ENCODE measurements around the gene SLC12A9.

The SLC12A9 gene

DNA sequence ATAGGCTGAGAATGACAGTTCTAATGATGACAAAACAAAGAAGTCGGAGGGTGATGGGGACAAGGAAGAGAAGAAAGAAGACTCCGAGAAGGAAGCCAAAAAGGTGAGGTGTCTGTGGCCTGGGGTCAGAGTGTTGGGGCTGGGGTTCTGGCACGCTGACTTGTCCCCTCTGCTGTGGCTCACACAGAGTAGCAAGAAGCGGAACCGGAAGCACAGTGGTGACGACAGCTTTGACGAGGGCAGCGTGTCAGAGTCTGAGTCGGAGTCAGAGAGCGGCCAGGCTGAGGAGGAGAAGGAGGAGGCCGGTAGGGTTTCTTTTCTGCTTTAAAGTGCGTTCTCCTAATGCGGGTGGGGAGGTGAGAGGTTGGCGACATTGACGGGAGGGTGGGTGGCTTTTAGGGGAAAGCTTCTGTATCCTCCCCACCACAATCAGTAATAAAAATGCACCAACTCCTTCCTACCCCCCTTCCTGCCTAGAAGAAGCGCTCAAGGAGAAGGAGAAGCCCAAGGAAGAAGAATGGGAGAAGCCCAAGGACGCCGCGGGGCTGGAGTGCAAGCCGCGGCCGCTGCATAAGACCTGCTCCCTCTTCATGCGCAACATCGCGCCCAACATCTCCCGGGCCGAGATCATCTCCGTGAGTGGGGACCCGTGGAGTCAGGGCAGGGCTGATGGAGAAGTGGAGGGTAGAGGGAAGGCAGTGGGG lies 32.4 kb downstream of the SLC12A9 start:
- DNase-seq (ENCODE audit: low read depth, low spot score), result no peak

DNA sequence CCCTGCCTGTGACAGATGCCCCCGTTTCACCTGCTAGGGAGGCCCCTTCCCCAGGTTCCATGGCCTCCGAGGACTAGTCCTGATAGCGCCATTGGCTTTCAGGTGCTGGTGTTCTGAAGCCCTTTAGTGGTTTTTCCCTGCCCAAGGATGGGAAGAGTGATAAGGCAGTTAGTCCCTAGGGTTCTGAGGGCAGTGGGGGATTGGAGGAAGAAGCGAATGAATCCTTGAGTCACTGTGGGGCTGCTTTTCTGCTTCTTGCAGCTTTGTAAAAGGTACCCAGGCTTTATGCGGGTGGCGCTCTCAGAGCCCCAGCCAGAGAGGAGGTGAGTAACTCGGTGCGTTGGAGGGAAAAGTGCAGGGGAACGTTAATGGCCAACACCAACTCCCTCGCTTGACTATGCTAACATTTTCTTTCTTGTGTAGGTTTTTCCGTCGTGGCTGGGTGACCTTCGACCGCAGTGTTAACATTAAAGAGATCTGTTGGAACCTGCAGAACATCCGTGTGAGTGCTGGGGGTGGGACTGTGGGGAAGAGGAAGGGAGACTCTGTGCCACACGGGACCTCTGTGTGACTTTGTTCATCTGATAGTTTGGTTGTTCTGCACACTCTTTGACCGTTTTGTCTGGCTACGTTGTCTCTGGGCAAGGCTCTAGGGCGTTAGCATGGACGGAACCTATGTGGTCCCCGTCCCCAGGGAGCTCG lies 33.1 kb downstream of the SLC12A9 start:
- DNase-seq (ENCODE audit: low read depth, low spot score), result no peak

DNA sequence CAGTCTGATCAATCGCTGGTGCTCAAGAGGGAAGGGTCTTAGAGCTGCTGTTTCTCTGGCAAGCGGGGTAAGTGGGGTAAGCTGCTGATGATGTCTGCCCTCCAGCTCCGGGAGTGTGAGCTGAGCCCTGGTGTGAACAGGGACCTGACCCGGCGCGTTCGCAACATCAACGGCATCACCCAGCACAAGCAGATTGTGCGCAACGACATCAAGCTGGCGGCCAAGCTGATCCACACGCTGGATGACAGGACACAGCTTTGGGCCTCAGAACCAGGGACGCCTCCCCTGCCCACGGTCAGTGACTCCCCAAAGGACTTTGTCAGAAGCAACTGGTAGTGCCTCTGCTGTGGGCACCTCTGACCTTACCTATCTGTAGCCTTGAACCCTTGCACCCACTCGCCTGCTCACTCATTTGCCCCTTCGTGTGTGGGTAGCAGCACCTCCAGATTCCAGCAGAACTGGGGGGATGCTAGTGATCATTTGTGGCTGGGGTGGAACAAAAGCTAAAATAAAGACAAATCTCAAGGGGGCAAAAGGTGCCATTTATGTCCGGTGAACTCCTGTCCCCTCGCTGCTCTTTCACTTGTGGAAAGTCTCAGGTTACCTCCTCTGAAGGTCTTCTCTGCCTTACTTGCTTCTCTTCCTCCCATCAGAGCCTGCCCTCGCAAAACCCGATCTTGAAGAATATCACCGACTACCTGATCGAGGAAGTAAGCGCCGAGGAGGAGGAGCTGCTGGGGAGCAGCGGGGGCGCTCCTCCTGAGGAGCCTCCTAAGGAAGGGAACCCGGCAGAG lies 33.8 kb downstream of the SLC12A9 start:
- no peak for DNase-seq (ENCODE audit: low read depth, low spot score)

DNA sequence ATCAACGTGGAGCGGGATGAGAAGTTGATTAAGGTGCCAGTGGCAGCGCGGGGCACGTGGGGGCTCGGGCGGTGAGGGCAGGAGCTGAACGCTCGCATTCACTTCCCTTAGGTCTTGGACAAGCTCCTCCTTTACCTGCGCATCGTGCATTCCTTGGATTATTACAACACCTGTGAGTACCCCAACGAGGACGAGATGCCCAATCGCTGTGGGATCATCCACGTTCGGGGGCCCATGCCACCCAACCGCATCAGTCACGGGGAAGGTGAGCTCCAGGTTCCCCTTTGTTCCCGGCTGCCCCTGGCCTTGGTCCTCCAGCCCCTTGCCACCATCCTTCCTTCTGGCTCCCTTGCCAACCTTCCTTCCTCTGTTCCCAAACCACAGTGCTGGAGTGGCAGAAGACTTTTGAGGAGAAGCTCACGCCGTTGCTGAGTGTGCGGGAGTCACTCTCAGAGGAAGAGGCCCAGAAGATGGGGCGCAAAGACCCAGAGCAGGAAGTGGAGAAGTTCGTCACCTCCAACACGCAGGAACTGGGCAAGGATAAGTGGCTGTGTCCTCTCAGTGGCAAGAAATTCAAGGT lies 34.5 kb downstream of the SLC12A9 start:
- no peak for DNase-seq (ENCODE audit: low read depth, low spot score)

DNA sequence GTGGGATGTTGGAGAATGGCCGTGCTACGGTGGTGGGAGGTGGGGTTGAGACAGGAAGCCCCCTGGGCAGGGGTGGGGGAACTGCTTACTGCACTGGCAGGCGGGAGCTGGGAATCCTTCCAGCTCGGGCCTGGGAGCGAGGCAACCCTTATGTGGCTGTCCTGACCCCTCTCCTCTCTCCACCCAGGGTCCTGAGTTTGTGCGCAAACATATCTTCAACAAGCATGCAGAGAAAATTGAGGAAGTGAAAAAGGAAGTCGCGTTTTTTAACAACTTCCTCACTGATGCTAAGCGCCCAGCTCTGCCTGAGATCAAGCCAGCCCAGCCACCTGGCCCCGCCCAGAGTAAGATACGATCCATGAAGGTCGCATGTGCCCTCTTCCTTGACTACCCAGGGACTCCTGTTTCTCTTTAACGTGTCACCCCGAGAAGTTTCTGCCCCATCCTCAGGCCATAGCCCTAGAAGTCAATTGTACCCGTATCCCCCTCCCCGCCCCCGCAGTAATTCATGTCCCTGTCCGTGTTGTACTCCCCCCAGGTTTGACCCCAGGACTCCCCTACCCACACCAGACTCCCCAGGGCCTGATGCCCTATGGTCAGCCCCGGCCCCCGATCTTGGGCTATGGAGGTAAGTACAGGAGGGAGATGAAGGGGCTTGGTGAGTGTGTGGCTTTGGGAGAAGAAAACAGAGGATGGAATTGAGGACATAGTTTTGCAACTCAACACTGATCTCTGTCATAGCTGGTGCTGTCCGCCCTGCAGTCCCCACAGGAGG lies 35.2 kb downstream of the SLC12A9 start:
- no peak for DNase-seq (ENCODE audit: low read depth, low spot score)

DNA sequence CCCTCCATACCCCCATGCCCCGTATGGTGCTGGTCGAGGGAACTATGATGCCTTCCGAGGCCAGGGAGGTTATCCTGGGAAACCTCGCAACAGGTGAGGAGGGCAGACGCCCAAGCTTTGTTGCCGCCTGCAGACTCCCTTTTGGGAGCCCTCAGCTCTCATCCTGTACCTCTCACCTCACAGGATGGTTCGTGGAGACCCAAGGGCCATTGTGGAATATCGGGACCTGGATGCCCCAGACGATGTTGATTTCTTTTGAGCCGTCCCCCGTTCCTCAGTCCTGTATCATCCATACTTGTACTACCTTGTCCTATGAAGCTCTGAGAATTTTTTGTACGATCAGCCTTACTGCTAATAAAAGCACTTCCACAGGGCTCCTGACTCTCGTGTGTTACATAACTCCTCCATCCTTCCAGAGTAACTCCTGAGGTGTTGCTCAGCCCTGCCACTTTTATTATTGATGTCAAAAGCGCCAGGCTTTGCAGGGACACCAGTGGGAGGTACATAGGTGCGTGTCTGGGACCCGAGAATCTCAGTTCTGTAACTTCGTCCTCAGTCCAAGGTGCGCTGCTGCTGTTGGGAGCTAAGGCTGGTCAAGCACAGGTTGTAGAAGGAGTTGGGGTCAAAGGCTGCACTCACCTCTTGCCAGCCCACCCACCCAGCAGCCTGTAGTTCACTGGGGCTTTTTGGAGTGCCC lies 35.9 kb downstream of the SLC12A9 start:
- DNase-seq (ENCODE audit: low read depth, low spot score), result no peak

DNA sequence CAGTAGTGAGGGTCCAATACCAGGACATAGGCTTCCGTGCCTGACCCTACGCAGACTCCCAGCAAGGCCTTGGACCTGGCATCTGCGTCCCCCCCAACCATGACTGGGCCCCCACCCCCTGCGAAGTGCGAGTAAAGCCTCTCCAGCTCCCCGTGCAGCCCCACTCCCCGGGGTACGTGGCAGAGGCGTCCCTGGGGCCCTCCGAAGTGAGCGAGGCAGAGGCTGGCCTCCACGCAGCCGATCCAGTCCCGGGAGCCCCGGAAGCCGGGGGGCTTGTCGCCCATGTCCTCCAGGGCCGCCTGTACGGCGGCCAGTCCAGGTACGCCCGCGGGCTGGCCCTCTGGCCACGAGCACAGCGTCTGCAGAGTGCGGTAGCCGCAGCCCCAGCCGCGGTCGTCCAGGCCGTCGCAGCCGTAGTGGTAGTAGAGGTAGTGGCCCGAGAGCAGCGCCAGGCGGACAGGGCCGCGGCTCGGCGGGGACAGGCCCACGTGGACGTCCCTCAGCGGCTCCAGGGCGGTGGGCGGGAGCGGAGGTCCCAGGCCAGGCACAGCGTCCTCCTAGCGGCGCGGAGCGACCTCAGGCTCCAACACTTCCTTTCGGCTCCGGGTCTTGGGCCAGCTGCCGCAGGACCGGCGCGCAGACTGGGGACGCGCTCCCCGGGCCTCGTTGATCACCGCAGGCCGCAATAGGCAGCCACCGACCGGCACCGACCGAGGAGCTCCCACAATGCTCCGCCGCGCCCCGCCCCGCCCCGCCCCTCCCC lies 36.7 kb downstream of the SLC12A9 start, which contains the start of gene UFSP1:
Gene UFSP1 (minus strand): TSS at position 728 of the 763 bp plus-strand sequence. CDS start 444 bp downstream, at position 284.
- DNase-seq (ENCODE audit: low read depth, low spot score), result no peak

DNA sequence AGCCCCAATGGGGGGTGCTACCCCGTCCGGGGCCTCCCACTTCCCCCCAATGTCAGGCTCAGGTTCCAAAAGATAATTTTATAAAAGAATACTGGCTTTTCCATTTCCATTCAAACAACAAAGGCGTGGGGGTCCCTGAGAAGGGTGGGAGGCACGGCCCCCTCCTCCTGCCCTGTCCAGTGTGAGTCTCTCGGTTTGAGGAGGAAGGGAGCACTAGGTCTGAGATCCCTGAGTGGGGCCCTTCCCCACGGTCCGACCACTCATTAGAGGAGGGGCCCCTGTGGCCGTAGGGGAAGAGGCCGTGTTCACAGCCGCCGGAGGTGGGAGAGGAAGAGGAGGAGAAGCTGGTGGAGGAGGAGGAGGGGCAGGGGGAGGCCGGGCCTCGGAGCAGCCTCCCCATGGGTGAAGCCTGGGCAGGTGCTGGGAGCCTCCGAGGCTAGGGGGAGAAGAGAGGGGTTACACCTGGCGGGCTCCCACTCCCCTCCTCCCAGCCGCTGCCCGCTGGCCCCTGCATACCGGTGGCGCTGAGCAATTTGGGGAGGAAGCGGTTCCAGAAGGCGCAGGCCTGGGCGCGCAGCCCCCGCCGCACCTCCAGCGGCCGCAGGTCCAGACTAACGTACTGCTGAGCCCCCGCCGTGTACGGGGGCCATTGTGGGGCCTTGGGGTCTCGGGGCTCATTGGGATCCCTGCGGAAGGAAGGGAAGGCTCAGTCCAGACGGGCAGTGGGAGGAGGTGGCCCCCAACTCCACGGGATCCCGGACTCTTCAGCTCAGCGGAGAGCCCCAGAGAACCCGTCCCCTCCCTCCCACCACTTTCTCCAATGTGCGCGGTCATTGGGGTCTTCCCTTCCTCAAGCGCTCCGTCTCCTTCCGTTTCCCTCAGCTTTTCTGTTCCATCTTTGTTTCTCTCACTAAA lies 38.4 kb downstream of the SLC12A9 start:
- no peak for DNase-seq (ENCODE audit: low read depth, low spot score)

DNA sequence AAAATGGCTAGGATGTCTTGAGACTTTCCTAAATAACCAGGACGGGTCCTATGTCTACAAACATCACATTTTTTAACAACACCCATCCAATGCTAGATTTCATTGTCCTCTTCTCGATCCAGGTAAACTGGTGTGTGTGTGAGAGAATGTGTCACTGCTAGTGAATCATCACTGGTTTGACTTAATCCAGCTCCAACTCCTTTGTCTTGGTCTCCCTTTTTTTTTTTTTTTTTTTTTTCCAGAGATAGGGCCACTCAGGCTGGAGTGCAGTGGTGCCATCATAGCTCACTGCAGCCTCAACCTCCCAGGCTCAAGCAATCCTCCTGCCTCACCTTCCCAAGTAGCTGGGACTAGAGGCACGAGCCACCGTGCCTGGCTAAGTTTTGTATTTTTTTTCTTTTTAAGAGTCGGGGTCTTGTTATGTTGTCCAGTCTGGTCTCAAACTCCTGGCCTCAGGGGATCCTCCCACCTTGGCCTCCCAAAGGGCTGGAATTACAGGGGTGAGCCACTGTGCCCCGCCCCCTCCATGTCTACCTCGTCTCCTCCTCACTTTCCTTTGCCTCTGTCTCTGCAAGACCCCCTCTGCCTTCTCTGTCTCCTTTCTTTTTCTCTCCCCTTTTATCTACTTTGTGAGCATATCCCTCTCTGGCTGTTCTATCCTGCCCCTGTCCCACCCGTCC lies 39.2 kb downstream of the SLC12A9 start:
- no peak for DNase-seq (ENCODE audit: low read depth, low spot score)

DNA sequence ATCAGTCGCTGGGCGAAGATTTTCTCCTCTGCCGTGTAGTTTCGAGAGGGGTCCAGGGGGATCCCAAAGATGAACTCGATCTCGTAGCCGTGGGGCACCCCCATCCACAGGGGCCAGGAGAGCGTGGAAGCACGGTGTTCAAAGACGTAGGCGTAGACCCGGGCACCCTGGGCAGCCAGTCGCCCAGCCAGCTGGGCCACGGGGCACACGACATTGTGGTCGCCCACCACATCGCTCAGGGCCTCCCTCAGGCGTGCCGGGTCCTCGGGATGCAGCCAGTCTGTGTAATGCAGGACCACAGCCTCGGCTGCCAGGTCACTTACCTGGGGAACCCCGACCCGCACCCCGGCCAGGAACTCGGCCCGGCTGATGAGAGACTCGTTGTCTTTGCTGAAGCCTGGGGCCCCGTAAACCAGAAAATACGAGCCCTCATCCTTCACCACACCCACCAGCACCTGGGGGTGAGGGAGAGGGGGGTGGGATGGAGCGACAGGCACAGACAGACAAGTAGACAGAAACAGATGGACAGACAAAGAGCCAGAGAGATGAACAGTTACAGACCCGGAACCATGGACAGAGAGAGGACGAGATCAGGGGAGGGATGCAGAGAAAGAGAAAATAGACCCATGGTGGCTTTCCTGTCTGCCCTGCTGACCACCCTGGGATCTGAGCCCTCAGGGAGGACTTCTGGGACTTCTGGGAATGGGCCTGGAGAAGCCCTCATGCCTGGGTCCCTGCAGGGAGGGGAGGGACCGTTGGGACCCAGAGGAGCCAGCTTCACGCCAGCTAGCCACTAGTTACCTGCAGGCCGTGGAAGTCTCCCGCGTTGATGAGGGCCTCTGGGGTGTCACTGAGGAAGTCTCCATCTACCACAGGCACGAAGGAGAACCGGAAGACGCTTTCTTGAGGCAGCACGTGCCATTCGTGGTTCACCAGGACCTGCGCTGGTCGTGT lies 40.1 kb downstream of the SLC12A9 start:
- DNase-seq (ENCODE audit: low read depth, low spot score), result no peak

DNA sequence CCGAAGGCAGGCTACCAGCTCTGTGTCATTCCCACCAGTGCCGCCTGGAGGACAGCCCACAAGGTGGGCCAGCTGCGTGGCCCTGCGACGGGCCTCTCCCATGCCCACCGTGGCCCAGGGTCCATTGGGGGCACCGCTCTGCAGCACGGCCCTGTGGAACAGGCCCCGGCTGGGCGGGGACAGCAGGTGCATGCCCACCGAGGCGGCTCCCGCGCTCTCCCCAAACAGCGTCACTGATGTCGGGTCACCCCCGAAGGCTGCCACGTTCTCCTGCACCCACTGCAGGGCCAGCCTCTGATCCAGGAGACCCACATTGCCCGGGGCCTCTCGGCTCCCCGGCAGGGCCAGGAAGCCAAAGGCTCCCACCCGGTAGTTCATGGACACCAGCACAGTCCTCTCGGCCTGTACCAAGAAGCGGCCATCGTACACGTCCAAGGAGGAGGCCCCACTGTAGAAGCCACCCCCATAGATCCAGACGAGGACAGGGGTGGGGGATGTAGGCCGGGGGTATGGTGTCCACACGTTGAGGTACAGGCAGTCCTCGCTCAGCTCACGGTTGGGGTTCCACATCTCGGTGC lies 40.9 kb downstream of the SLC12A9 start:
- no peak for DNase-seq (ENCODE audit: low read depth, low spot score)

DNA sequence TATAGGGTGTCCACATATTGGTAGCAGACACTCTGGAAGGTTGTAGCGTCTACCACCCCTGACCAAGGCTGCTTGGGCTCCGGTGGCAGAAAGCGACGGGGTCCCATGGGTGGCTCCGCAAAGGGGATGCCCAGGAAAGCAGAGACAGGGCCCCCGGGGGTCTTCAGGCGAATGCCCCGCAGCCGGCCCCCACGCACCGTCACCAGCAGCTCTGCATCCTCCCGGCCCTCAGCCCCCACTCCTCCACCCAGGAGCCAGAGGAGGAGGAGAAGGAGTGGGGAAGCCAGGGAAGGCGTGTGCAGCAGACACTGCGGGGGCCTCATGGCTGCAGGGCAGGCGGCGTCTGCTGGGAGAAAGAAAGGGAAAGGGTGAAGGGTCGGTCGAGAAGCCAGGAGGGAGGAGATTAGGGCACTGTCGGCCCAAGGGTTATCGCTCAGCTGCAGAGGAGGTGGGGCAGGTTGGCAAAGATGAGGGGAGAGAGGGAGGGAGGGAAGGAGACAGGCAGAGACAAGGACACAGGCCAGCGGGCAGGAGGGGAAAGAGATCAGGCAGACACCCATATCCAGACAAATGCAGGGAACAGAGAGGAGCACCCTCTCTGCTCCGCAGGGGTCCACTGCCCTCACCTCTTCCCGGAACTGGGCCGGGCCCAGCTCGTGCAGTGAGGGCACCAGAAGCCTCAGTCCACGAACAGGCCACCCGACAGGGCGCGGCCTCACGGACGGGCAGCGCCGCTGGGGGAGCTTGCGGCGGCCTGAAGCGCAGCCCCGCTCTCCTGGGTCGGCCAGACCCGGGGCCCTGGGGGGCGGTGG lies 41.6 kb downstream of the SLC12A9 start:
- no peak for DNase-seq (ENCODE audit: low read depth, low spot score)

DNA sequence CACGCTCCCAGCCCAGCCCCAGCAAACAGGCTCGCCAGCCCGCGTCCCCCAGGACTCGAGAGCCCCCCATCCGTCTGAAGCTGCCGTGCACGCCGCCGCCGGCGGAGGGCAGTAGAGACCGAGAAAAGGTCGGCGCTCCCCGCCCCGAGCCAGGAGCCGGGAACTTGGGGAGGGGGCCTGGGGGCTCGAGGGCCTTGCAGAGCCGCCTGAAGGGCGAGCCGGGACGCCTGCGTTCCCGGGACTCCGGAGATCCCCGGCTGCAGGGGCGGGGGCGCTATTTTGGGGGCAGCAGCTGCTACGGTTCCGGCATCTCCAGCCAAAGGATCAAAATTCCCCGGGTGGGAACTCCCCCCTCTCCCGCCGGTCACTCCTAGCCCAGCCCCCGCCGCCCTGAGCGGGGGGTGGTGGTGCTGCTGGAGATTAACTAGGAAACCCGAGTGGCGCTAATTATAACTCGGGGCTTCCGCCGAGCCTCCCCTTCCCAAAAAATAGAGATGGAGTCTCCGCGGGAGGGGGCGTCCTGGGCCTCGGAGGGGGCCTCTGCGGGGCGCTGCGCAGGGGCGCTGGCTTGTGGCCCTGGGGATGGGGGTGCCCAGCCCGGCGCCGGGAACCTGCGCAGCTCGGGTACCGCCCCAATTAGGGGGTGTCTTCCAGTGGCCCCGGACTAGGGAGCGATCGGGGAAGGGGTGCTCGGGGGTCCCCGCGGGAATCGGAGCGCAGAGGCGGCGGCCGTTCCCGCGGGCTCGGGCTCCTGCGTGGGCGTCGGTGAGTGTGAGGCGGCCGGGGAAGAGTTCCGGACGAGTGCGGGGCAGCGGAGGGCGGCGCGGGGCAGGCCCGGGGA lies 42.6 kb downstream of the SLC12A9 start:
- DNase-seq (ENCODE audit: low read depth, low spot score), result no peak

DNA sequence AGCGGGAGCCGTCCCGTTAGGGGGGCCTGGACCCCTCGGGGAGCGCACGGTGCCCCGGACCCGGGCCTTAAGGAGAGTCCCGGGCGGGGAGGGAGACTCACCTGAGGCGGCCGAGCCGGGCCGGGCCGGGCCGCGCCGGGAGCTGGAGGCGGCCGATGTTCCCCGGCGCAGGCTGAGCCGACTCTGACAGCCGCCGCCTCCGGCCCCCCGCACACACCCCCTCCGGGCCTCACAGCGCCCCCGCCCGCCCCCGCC lies 43.1 kb downstream of the SLC12A9 start, which contains the start of gene ACHE:
Gene ACHE (minus strand): TSS at position 188 of the 255 bp plus-strand sequence. CDS start 1,656 bp downstream, outside the sequence.
- no peak for DNase-seq (ENCODE audit: low read depth, low spot score)

Data from smooth muscle cell of the brain vasculature (primary cell).